HepG2 (cell line): ENCODE data around the gene RNU7-1. TPM values are rescaled to one million over a fixed set of nuclear protein-coding genes. Genes with fewer than 3 reads are reported as not detected.

Experiments
- ATAC-seq: fragments of 200-7000 bp; cut with Tn5 transposase; 3 replicates; pipeline ENCODE4 v1.9.1; 2020; ENCODE audit warnings: mild to moderate bottlenecking, moderate library complexity
- BruUV-seq: library from RNA; stranded (reverse); fragments of 400-500 nt; replicated peaks from 2 replicates; lab custom pipeline; 2021; lab: Mats Ljungman, UMichigan
- CTCF ChIA-PET: fragments of 300-600 bp; formaldehyde crosslinking; extraction: SDS; loops from one replicate; lab custom pipeline; 2021; ENCODE audit warnings: low total read pairs, inconsistent platforms, low intra/inter-chr PET ratio; lab: Yijun Ruan, JAX
- POLR2A ChIA-PET: fragments of 350-600 bp; sonication (Branson Sonifier 250); formaldehyde crosslinking; loops from one replicate; lab custom pipeline; 2020; ENCODE audit warnings: antibody characterized with exemption, inconsistent platforms; lab: Yijun Ruan, JAX
- DNase-seq: peaks from one replicate; pipeline ENCODE4 v3.0.0-alpha.2; 2015; ENCODE audit warnings: low spot score
- FAIRE-seq: peaks from 3 replicates; lab custom pipeline; 2011; peaks lifted over from hg19 to GRCh38; lab: Jason Lieb, UNC
- H2AFZ ChIP-seq: one replicate; pipeline ENCODE4 v1.6.1; 2011; ENCODE audit warnings: low read length, inconsistent platforms
- H3K27ac ChIP-seq: fragments of 300-600 bp; 3 replicates; pipeline ENCODE4 v1.8.0; 2011; ENCODE audit warnings: mixed run types, mild to moderate bottlenecking, mixed read lengths, low read length, inconsistent platforms; ENCODE audit not compliant: insufficient read depth; ENCODE audit errors: extremely low read length
- H3K27me3 ChIP-seq, 2 experiments: fragments of 200-600 bp in 1 of 2; 2 replicates in 1 of 2; 3 replicates in 1 of 2; pipeline versions ENCODE4 v1.6.0 to v1.8.0; 2011; ENCODE audit warnings: low read length in 2 of 2, mild to moderate bottlenecking in 2 of 2, moderate library complexity in 2 of 2, inconsistent platforms in 1 of 2; ENCODE audit not compliant: insufficient read depth in 2 of 2, control insufficient read depth in 1 of 2
- H3K36me3 ChIP-seq, 2 experiments: fragments of 200-600 bp in 1 of 2; replicated peaks in 1 of 2; 2 replicates in 1 of 2; 3 replicates in 1 of 2; pipeline versions ENCODE4 v1.5.1 to v1.8.0; 2011; ENCODE audit warnings: low read length in 2 of 2, inconsistent platforms in 1 of 2; ENCODE audit not compliant: insufficient read depth in 2 of 2, control insufficient read depth in 1 of 2
- H3K4me1 ChIP-seq: 2 replicates; pipeline ENCODE4 v1.5.1; 2012; ENCODE audit warnings: low read length, inconsistent platforms; ENCODE audit not compliant: insufficient read depth
- H3K4me2 ChIP-seq: 2 replicates; pipeline ENCODE4 v1.6.0; 2011; ENCODE audit warnings: low read depth, low read length, inconsistent platforms
- H3K4me3 ChIP-seq, 3 experiments: fragments of 200-600 bp in 1 of 3; sonication (generic), shearing (Covaris generic) in 1 of 3; replicated peaks in 1 of 3; 2 replicates each; pipeline ENCODE4 v1.5.1; 2011 to 2016; ENCODE audit warnings: low read length in 3 of 3, inconsistent platforms in 2 of 3, low read depth in 2 of 3, mild to moderate bottlenecking in 2 of 3, control low read depth in 1 of 3, mixed read lengths in 1 of 3; ENCODE audit not compliant: insufficient read depth in 1 of 3
- H3K79me2 ChIP-seq: one replicate; pipeline ENCODE4 v1.6.1; 2011; ENCODE audit warnings: low read length, inconsistent platforms; ENCODE audit not compliant: insufficient read depth
- H3K9ac ChIP-seq: 2 replicates; pipeline ENCODE4 v1.6.0; 2011; ENCODE audit warnings: mild to moderate bottlenecking, low read depth, low read length, inconsistent platforms; ENCODE audit not compliant: insufficient read depth
- H3K9me3 ChIP-seq: 2 replicates; pipeline ENCODE4 v1.5.1; 2012; ENCODE audit warnings: mild to moderate bottlenecking, low read length
- H4K20me1 ChIP-seq: 2 replicates; pipeline ENCODE4 v1.6.0; 2011; ENCODE audit warnings: inconsistent platforms, mild to moderate bottlenecking, low read length, moderate library complexity; ENCODE audit not compliant: insufficient read depth
- AGO2 ChIP-seq: fragments of 200-400 bp; formaldehyde crosslinking; optimal IDR thresholded peaks from 2 replicates; pipeline ENCODE3; 2017; ENCODE audit warnings: mild to moderate bottlenecking, low read depth, low read length, moderate library complexity
- EP300 ChIP-seq, 3 experiments: sonication (generic) in 1 of 3; formaldehyde crosslinking in 1 of 3; IDR thresholded peaks; 2 replicates each; pipeline versions ENCODE4 v1.5.1 to v1.6.1; 2011 to 2020; ENCODE audit warnings: low read depth in 2 of 3, low read length in 2 of 3, borderline replicate concordance in 1 of 3, improper control_type of control experiment in 1 of 3, mild to moderate bottlenecking in 1 of 3, missing genetic modification reagents in 1 of 3, moderate library complexity in 1 of 3
- MTA1 ChIP-seq: sonication (generic); formaldehyde crosslinking; IDR thresholded peaks from 2 replicates; pipeline ENCODE4 v1.4.0; 2020; ENCODE audit warnings: missing genetic modification reagents, mild to moderate bottlenecking, borderline replicate concordance
- SAFB2 ChIP-seq: sonication (generic); formaldehyde crosslinking; IDR thresholded peaks from 2 replicates; pipeline ENCODE4 v1.5.1; 2020; ENCODE audit warnings: missing genetic modification reagents, low read depth, mild to moderate bottlenecking, borderline replicate concordance
- THAP8 ChIP-seq: sonication (generic); formaldehyde crosslinking; IDR thresholded peaks from 2 replicates; pipeline ENCODE4 v1.5.1; 2020; ENCODE audit warnings: missing genetic modification reagents, mild to moderate bottlenecking, borderline replicate concordance
- ZNF468 ChIP-seq: sonication (generic); formaldehyde crosslinking; IDR thresholded peaks from 2 replicates; pipeline ENCODE4 v1.8.0; 2022; ENCODE audit warnings: mild to moderate bottlenecking, moderate library complexity, missing genetic modification reagents
- ZNF609 ChIP-seq: sonication (generic); formaldehyde crosslinking; IDR thresholded peaks from 2 replicates; pipeline ENCODE4 v1.4.0; 2020; ENCODE audit warnings: mild to moderate bottlenecking, missing genetic modification reagents, borderline replicate concordance
- WGBS: methylation state at CpG from one replicate; pipeline ENCODE4 v1.1.6; 2017; ENCODE audit warnings: low lambda C conversion rate; 5-methylcytosine and 5-hydroxymethylcytosine counted together
- in situ Hi-C: cut with HindIII; loops from 2 replicates; pipeline ENCODE4 v1.10.0; 2017; ENCODE audit warnings: low pct_unique_long_range_greater_than_20kb; ENCODE audit not compliant: extremely low pct_ligation_motif_present
- intact Hi-C: fragments of 100-400 bp; cut with micrococcal nuclease; formaldehyde crosslinking; loops from one replicate; pipeline ENCODE4 v1.10.0; 2022; ENCODE audit not compliant: unreplicated experiment
- polyA plus RNA-seq, 8 experiments: library from polyadenylated mRNA; depleted of rRNA in 3 of 8; stranded (reverse) in 7 of 8; unstranded in 1 of 8; fragments of >200 nt; fragmentation: Illumina TruSeq in 4 of 8; extraction: Trizol in 4 of 8; gene quantifications; 2 replicates each; pipeline versions ENCODE4 v1.2.1 to v1.2.3, GENCODE V29; 2011 to 2016; ENCODE audit warnings: low read depth in 4 of 8, missing spikeins in 1 of 8, mixed read lengths in 1 of 8; ENCODE audit not compliant: insufficient read depth in 1 of 8
- total RNA-seq, 5 experiments: library from RNA; depleted of rRNA; stranded (reverse); fragments of >200 nt; fragmentation: Illumina TruSeq; extraction: Trizol; gene quantifications; 2 replicates each; pipeline ENCODE4 v1.2.3, GENCODE V29; 2016; ENCODE audit warnings: low read depth in 1 of 5

Gene RNU7-1
- total and polyA plus RNA-seq, 2 of the 13 experiments (the other 11 are each of a cell fraction or from before 2014, with no cell fraction given), result not detected

GRCh38 chr12:6938353-6939190 lies 5.0 kb upstream of the RNU7-1 start:
- Histone ChIP-seq H3K4me2 (peak overlapping the region; percentile 87), H3K9me3 (no peaks in the 10 kb centered on the region), H3K4me1 (peaks cover 33% of the 10 kb centered on the region), H3K27ac (peak overlapping the region; percentile 90), H3K4me3 (peak overlapping the region in 2 of 3 experiments; percentile 28 to 78; a peak in 4 of 6 replicates), H3K36me3 (peaks cover 7 to 33% of the 10 kb centered on the region in 2 experiments), H3K27me3 (no peaks in the 10 kb centered on the region), H3K79me2 (no peaks in the 10 kb centered on the region), H2AFZ (no peak overlapping the region), H4K20me1 (no peaks in the 10 kb centered on the region), H3K9ac (peak overlapping the region; percentile 93)
- DNase-seq (no peak), FAIRE-seq (no peak), ATAC-seq (no peak)
- WGBS, result 87% methylated on average over 15 of the region's 32 CpGs
- no TSS peak for BruUV-seq
- CTCF ChIA-PET, result interaction anchor here (1.8 to 2.5 kb wide), 2 partner anchors 15 to 69 kb away, joined by 14 to 16 read pairs; no protein-coding TSS in a partner anchor
- intact Hi-C loops (loop anchor here (2.0 kb wide), 1 partner anchor 14 kb away; no protein-coding TSS in a partner anchor), in situ Hi-C loops (no loop called here)
- 0 out of 2 replicates have a peak, but pooled peaks have one; percentile 6 for TF ChIP-seq MTA1 (CRISPR knock-in tag)
- TF ChIP-seq ZNF468 (CRISPR knock-in tag), result no peak
- TF ChIP-seq AGO2, result peak; percentile 61
- POLR2A ChIA-PET, result interaction anchor here (0.8 to 4.6 kb wide), 16 partner anchors 8 to 215 kb away, joined by 3 to 30 read pairs (median 10); partner anchors contain the start of genes ATN1, C1RL, COPS7A and ENO2

- Histone ChIP-seq H3K4me2 (no peak overlapping the region), H3K9ac (no peak overlapping the region), H3K9me3 (no peaks in the 10 kb centered on the region), H3K4me1 (peaks cover 33% of the 10 kb centered on the region), H3K79me2 (no peaks in the 10 kb centered on the region), H2AFZ (no peak overlapping the region), H3K27me3 (no peaks in the 10 kb centered on the region), H4K20me1 (no peaks in the 10 kb centered on the region), H3K27ac (no peak overlapping the region), H3K36me3 (peaks cover 3 to 27% of the 10 kb centered on the region in 2 experiments), H3K4me3 (no peak overlapping the region)
- ATAC-seq, result no peak
- DNase-seq, result no peak
- in situ Hi-C loops (no loop called here), intact Hi-C loops (loop anchor here (2.0 kb wide), 1 partner anchor 14 kb away; no protein-coding TSS in a partner anchor)
- ChIA-PET POLR2A (interaction anchor here (1.0 to 4.6 kb wide), 5 partner anchors 8 to 87 kb away, joined by 3 to 30 read pairs (median 10); partner anchors contain the start of genes SPSB2 and USP5), CTCF (interaction anchor here (2.5 kb wide), 1 partner anchor 70 kb away, joined by 14 read pairs; no protein-coding TSS in a partner anchor)
- no peak for FAIRE-seq
- BruUV-seq, result no TSS peak
- 92% methylated on average over 2 of the region's 2 CpGs for WGBS
- TF ChIP-seq SAFB2 (no peak), ZNF609 (CRISPR knock-in tag) (no peak), THAP8 (no peak), EP300 (IDR thresholded peaks at IDR 0.05; ENCODE audit: low read depth in 2 of 2, low read length in 2 of 2) (no peak), EP300 (CRISPR knock-in tag; IDR thresholded peaks at IDR 0.05; ENCODE audit: borderline replicate concordance) (no peak)
Measured at GRCh38 chr12:6939191-6939540, 4.5 kb upstream of the RNU7-1 start.
